Measurements from ENCODE around the gene ARAF. TPM values are rescaled to one million over a fixed set of nuclear protein-coding genes. Genes with fewer than 3 reads are reported as not detected.

Gene ARAF
- total RNA-seq, 1 experiment from 2014 or later = 68.5 TPM

GRCh38 chrX:47514533-47515235 is 46.3 kb upstream of the ARAF start:
- Histone ChIP-seq H3K4me3 (ENCODE audit: low read depth, low read length) (no peak overlapping the region), H3K4me1 (no peaks in the 10 kb centered on the region), H3K36me3 (ENCODE audit: control insufficient read depth, insufficient read depth, low read length) (no peaks in the 10 kb centered on the region), H3K27me3 (replicated peaks; ENCODE audit: control insufficient read depth, insufficient read depth, low read length) (no peaks in the 10 kb centered on the region), H3K9me3 (no peaks in the 10 kb centered on the region)
- H3K27me3 Mint-ChIP-seq (ENCODE audit: insufficient read depth, unreplicated experiment) = no peaks in the 10 kb centered on the region
- DNase-seq = no peak
- TF ChIP-seq CTCF (IDR thresholded peaks at IDR 0.05; ENCODE audit: insufficient read depth in 1 of 2, low read depth in 1 of 2, low read length in 1 of 2, severe bottlenecking in 1 of 2, unreplicated experiment in 1 of 2) = no peak
- no TSS peak for BruUV-seq (replicated peaks)
- no peak overlapping the region for H3K4me3 Mint-ChIP-seq (ENCODE audit: unreplicated experiment)
- H3K4me1 Mint-ChIP-seq (ENCODE audit: low read depth, unreplicated experiment) = no peaks in the 10 kb centered on the region
- POLR2A ChIA-PET = no interaction called here
- peaks cover 6% of the 10 kb centered on the region for H3K36me3 Mint-ChIP-seq (ENCODE audit: insufficient read depth, unreplicated experiment)
- H3K9me3 Mint-ChIP-seq (ENCODE audit: unreplicated experiment) = no peaks in the 10 kb centered on the region
- CTCF ChIA-PET = no interaction called here
- no peak overlapping the region for H3K27ac Mint-ChIP-seq (ENCODE audit: unreplicated experiment)
- intact Hi-C loops (cut with micrococcal nuclease; ENCODE audit: unreplicated experiment) = no loop called here

GRCh38 chrX:47515941-47516665 is 44.9 kb upstream of the ARAF start:
- no peak for DNase-seq
- Mint-ChIP-seq H3K27ac (ENCODE audit: unreplicated experiment) (no peak overlapping the region), H3K9me3 (ENCODE audit: unreplicated experiment) (no peaks in the 10 kb centered on the region), H3K4me1 (ENCODE audit: low read depth, unreplicated experiment) (no peaks in the 10 kb centered on the region), H3K27me3 (ENCODE audit: insufficient read depth, unreplicated experiment) (no peaks in the 10 kb centered on the region), H3K36me3 (ENCODE audit: insufficient read depth, unreplicated experiment) (peaks cover 6% of the 10 kb centered on the region), H3K4me3 (ENCODE audit: unreplicated experiment) (no peak overlapping the region)
- no peak for TF ChIP-seq CTCF (IDR thresholded peaks at IDR 0.05; ENCODE audit: insufficient read depth in 1 of 2, low read depth in 1 of 2, low read length in 1 of 2, severe bottlenecking in 1 of 2, unreplicated experiment in 1 of 2)
- CTCF ChIA-PET = no interaction called here
- Histone ChIP-seq H3K9me3 (no peaks in the 10 kb centered on the region), H3K4me1 (no peaks in the 10 kb centered on the region), H3K4me3 (ENCODE audit: low read depth, low read length) (no peak overlapping the region), H3K36me3 (ENCODE audit: control insufficient read depth, insufficient read depth, low read length) (no peaks in the 10 kb centered on the region), H3K27me3 (replicated peaks; ENCODE audit: control insufficient read depth, insufficient read depth, low read length) (no peaks in the 10 kb centered on the region)
- intact Hi-C loops (cut with micrococcal nuclease; ENCODE audit: unreplicated experiment) = no loop called here
- BruUV-seq (replicated peaks) = no TSS peak
- POLR2A ChIA-PET = no interaction called here

GRCh38 chrX:47518144-47518543 is 42.9 kb upstream of the ARAF start:
- Mint-ChIP-seq H3K9me3 (ENCODE audit: unreplicated experiment) (no peaks in the 10 kb centered on the region), H3K27ac (ENCODE audit: unreplicated experiment) (no peak overlapping the region), H3K4me3 (ENCODE audit: unreplicated experiment) (no peak overlapping the region), H3K27me3 (ENCODE audit: insufficient read depth, unreplicated experiment) (no peaks in the 10 kb centered on the region), H3K4me1 (ENCODE audit: low read depth, unreplicated experiment) (no peaks in the 10 kb centered on the region), H3K36me3 (ENCODE audit: insufficient read depth, unreplicated experiment) (peaks cover 6% of the 10 kb centered on the region)
- no peaks in the 10 kb centered on the region for H3K9me3 ChIP-seq
- no TSS peak for BruUV-seq (replicated peaks)
- no peaks in the 10 kb centered on the region for H3K4me1 ChIP-seq
- no peak for TF ChIP-seq CTCF (IDR thresholded peaks at IDR 0.05; ENCODE audit: insufficient read depth in 1 of 2, low read depth in 1 of 2, low read length in 1 of 2, severe bottlenecking in 1 of 2, unreplicated experiment in 1 of 2)
- H3K36me3 ChIP-seq (ENCODE audit: control insufficient read depth, insufficient read depth, low read length) = no peaks in the 10 kb centered on the region
- ChIA-PET CTCF (no interaction called here), POLR2A (no interaction called here)
- no peak overlapping the region for H3K4me3 ChIP-seq (ENCODE audit: low read depth, low read length)
- no peak for DNase-seq
- no peaks in the 10 kb centered on the region for H3K27me3 ChIP-seq (replicated peaks; ENCODE audit: control insufficient read depth, insufficient read depth, low read length)
- intact Hi-C loops (cut with micrococcal nuclease; ENCODE audit: unreplicated experiment) = no loop called here
